GM12892 (cell line): Measurements from ENCODE around the gene ZBED2.
A peak's percentile ranks its signal among the peaks of the same experiment; 100 is the strongest.

ENCODE experiments used
- DNase-seq: peaks from one replicate; pipeline ENCODE4 v3.0.0; 2011; ENCODE audit not compliant: insufficient read length
- FAIRE-seq: peaks from 2 replicates; lab custom pipeline; 2011; peaks lifted over from hg19 to GRCh38; lab: Jason Lieb, UNC
- POLR2A ChIP-seq: IDR thresholded peaks from 2 replicates; pipeline ENCODE4 v1.6.1; 2011; ENCODE audit warnings: low read depth, low read length, control low read depth
- POLR2AphosphoS5 ChIP-seq: IDR thresholded peaks from 2 replicates; pipeline ENCODE4 v1.6.1; 2011; ENCODE audit warnings: low read depth, low read length, control low read depth
- TAF1 ChIP-seq: IDR thresholded peaks from 2 replicates; pipeline ENCODE4 v1.6.1; 2011; ENCODE audit warnings: low read depth, mild to moderate bottlenecking, control low read depth, low read length, borderline replicate concordance

Gene ZBED2

DNA sequence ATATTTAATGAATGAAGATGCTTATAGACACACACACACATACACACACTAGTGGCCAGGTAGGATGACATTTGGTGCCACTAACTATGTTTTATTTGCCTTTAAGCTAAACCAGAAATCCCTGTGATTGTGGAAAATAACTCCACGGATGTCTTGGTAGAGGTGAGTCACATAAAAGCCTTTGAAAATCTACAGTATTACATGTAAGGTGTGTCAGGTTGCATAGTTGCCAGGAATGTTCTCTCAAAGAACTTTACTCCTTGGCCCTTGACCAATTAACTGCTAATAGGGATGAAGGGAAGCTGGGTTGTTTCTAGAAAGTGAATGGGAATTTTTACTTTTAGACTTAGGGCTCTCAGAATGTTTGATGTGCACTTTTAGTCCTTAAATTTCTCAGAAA is 9.9 kb downstream of the ZBED2 start:
- no peak for FAIRE-seq
- no peak for DNase-seq
- no peak for TF ChIP-seq POLR2AphosphoS5
- TF ChIP-seq POLR2A: no peak
- no peak for TF ChIP-seq TAF1

DNA sequence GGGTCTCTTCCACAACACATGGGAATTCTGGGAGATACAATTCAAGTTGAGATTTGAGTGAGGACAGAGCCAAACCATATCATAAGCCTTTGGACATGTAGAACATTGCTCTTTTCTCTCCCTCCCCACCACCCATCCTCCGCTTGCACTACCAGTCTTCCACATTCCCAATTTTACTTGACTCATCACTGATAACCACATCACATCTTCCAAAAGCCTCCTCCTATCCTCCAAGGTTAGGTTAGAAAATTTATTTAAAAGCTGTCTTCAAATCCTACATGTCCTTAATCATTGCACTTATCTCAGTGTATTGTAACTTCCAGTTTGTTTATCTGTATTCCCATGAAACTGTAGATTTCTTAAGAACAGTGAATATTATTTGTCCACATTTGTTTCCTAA is 10.4 kb downstream of the ZBED2 start:
- no peak for DNase-seq
- no peak for TF ChIP-seq TAF1
- TF ChIP-seq POLR2AphosphoS5: no peak
- TF ChIP-seq POLR2A: no peak
- no peak for FAIRE-seq

DNA sequence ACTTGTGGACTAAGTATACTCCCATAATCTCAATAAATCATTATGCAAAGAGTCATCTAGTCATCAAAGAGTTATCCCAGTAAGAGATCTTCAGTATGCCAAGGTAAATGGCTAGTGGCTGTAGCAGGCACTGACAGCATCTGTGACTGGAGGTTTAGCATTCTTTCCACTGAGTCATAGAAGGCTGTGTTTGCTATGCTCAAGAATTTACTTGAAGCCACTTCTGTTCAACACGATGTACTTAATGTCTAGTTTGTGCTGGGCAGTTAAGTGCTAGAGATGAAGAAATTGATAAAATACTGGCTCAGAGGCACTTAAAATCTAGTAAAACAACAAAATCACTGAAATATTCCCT is 13.0 kb downstream of the ZBED2 start:
- DNase-seq (no peak), FAIRE-seq (no peak)
- TF ChIP-seq POLR2AphosphoS5 (no peak), TAF1 (no peak), POLR2A (no peak)

DNA sequence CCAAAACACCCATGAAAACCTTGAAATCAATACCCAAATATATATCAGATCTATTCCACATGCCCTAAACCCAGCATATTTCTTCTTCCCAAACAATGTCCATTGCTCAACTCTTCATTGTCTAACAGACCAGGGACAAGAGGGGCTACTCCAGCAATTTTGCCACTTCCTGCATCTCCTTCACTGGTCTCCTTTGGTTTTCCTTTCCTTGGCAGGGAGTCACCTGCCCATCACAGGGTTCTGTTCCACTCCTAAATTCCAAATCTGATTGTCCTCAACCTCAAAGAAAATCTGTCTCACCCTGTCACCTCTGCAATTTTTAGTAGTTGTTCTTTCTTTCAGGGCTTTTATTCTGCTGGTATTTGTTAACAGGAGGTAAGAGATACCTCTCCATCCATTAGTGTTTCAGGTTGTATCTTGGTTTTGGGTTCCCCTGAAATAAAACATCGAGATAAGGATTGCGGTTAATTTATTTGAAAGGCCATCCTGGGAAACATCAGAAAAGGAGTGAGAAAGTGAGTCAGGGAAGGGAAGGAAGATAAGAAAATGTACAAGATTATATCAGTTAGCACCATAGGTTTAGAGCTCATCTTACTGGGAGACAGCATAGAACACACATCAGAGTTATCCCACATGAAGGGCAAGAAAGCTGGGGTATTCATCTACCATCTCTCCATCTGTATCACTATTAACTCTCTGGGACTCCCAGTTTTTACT is 13.6 kb downstream of the ZBED2 start:
- FAIRE-seq (no peak), DNase-seq (no peak)
- no peak for TF ChIP-seq POLR2A
- no peak for TF ChIP-seq POLR2AphosphoS5
- TF ChIP-seq TAF1: no peak

DNA sequence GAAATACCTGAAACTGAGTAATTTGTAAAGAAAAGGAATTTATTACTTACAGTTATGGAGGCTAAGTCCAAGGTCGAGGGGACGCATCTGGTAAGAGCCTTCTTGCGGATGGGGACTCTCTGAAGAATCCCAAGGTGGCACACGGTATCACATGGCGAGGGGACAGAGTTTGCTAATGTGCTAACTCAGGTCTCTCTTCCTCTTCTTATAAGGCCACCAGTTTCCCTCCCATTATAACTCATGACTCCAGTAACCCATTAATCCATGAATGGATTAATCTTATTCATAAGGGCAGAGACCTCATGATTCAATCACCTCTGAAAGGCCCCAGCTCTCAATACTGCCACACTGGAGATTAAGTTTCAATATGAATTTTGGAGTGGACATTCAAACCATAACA is 15.7 kb downstream of the ZBED2 start:
- DNase-seq (no peak), FAIRE-seq (no peak)
- TF ChIP-seq TAF1: no peak
- no peak for TF ChIP-seq POLR2A
- TF ChIP-seq POLR2AphosphoS5: no peak

DNA sequence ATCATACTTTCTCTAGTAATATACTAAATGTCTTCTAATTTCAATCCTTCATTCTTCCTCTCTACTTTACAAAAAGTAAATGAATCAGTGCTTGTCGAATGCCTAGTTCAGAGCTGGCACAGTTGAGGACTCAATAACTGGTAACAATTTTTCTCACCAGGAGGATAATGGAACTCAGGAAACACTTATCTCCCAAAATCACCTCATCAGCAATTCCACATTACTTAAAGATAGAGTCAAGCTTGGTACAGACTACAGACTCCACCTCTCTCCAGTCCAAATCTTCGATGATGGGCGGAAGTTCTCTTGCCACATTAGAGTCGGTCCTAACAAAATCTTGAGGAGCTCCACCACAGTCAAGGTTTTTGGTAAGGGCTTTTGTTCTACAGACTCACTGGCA is 16.3 kb downstream of the ZBED2 start:
- FAIRE-seq: no peak
- DNase-seq: no peak
- no peak for TF ChIP-seq POLR2A
- no peak for TF ChIP-seq TAF1
- no peak for TF ChIP-seq POLR2AphosphoS5

DNA sequence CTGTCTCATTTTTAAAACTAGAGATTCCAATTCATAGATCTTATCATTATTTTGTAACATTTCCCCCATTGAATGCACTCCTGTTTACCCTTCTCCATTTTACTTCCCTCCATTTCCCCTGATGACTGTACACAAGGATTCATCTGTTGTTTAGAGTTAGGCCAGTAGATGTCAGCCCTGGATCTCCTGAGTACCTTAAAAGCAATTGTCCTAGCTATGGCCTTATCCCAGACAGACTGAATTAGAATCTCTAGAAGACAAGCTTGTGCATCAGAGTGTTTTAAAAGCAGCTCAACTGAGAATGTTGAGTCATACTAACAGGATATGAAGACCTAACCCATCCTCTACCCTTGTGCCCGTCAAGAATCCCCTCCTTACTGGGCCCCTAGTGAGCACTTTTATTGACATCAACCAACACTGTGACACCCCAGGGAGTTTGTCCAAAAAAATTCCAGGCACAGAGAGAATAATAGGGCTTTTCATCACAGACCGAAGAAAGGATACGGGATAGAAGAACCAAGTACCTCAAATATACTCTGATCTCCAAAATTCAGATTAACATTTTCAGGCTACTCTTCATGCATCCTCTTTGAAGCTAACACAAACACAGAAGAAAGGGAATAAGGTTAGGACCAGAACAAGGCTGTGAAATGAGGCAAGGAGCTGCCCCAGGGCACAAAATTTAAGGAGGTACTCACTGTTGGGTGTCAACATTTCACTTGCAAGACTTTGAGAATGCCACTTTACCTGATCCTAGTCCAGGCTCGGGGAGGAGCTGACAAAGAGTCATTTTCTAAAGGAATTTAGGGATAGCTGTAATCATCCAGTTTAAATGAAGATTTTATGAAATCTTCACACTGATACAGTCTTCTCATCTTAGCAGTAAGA is 17.1 kb downstream of the ZBED2 start:
- peak; percentile 82 for FAIRE-seq

DNA sequence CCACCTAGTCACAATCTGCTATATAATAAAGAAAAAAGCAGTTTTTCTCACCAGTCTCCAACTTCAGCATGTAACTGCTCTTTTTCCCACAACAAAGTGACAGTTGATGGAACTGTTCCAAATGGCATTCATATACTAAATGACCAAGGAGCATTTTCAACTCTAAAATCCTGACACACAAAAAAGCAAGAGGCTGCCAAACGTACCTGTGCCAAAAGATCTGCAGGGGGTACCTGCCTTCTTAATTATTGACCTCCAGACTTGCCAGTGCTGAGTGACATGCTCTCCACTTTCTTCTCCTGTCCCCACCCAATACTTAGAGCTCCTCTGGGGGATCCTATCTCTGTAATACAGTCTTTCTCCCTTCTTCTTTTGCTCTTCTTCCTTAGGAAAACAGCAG is 18.0 kb downstream of the ZBED2 start:
- DNase-seq: no peak
- TF ChIP-seq POLR2AphosphoS5 (no peak), POLR2A (no peak), TAF1 (no peak)
- FAIRE-seq: no peak

More for the DNA sequence above, 17.1 kb downstream of the ZBED2 start:
- DNase-seq: no peak
- no peak for TF ChIP-seq POLR2A
- no peak for TF ChIP-seq POLR2AphosphoS5
- TF ChIP-seq TAF1: no peak

DNA sequence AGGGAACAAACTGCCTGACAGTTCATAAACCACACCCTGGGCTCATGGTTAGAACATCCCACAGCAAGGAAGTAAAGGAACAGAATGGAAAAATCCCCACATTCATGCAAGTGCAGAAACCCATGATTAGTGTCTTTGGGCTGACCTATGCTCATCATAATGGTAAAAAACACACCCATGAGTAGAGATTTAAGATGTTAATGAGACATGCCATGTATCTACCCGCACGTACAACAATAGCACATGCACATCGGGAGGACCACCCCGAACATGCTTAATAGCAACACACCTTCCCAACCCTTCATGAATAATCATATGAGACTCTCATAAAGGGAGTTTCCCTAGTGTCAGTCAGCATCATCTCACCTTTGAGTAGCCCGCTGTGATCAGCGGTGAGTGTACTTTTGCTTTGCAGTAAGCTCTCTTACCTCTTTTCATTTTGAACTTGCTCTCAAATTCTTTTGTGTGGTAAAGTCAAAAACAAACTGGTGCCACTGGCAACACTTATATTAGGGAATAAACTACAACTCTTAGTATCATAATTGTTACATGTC is 23.2 kb downstream of the ZBED2 start:
- TF ChIP-seq TAF1: no peak
- TF ChIP-seq POLR2AphosphoS5: no peak
- no peak for TF ChIP-seq POLR2A
- DNase-seq (no peak), FAIRE-seq (no peak)

DNA sequence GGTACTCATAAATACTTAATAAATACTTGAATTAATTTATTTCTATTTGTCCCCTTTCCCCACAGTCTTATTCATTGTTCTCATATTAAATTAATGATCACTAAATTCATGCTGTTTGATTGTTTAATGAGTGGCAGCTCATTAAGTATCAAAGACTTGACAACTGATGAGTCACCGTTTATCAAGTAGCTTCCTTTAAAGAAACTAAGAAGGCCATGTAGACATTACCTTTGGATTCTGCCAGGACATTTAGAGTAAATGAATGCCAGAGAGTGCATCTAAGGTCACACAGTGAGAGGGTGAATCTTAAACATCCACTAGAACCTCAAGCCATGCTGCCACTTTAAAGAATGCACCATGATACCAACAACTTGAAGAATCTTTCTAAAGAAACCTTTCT is 23.9 kb downstream of the ZBED2 start:
- DNase-seq: no peak
- no peak for FAIRE-seq
- TF ChIP-seq TAF1: no peak
- TF ChIP-seq POLR2A: no peak
- TF ChIP-seq POLR2AphosphoS5: no peak

DNA sequence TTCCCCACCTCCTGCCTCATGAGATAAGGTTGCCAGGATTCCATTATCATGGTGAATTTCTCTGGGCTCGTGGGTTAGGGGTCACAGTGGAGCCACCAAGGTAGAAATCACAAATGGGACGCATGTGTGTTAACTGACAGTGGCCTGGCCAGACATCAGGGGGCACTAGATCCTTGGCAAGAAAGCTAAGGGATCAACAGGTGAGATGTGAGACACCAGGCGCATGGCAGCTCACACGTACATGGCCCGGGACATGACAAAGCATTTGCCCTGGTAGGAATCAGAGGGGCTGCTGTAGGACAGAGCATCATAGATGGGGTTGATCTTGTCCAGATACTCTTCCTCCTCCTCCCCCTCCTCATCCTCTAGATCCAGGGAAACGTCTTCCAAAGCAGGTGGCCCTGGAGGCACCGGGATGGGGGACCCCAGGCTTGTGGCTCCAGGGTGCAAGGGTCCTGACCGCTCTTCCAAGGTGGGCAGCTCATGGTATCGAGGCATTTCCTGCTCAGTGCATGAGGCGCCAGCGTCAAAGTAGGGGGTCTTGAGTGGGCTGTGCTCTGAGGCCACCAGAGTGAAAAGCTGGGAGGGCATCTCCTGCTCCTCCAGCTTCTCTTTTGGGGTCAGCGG is 24.6 kb downstream of the ZBED2 start:
- TF ChIP-seq TAF1: no peak
- TF ChIP-seq POLR2A: no peak
- TF ChIP-seq POLR2AphosphoS5: no peak
- DNase-seq: no peak
- no peak for FAIRE-seq
